ENCODE data around the gene PCGF3.

PCGF3 gene

GRCh38 chr4:742096-742741 is 36.6 kb downstream of the PCGF3 start:
- no peak for TF ChIP-seq CTCF (IDR thresholded peaks at IDR 0.05; ENCODE audit: insufficient read depth, low read depth, low read length, missing control alignments)
- H3K4me3 ChIP-seq (ENCODE audit: low read length), result no peak overlapping the region
- DNase-seq (ENCODE audit: low read depth), result no peak

- DNase-seq (ENCODE audit: low read depth), result peak; percentile 57
- no peak overlapping the region for H3K4me3 ChIP-seq (ENCODE audit: low read length)
- TF ChIP-seq CTCF (IDR thresholded peaks at IDR 0.05; ENCODE audit: insufficient read depth, low read depth, low read length, missing control alignments), result peak; percentile 86
These were observed 37.2 kb downstream of the PCGF3 start for GRCh38 chr4:742742-743311.

- no peak for TF ChIP-seq CTCF (IDR thresholded peaks at IDR 0.05; ENCODE audit: insufficient read depth, low read depth, low read length, missing control alignments)
- H3K4me3 ChIP-seq (ENCODE audit: low read length), result no peak overlapping the region
- DNase-seq (ENCODE audit: low read depth), result no peak
These were observed 38.0 kb downstream of the PCGF3 start for GRCh38 chr4:743463-744211.

- DNase-seq (ENCODE audit: low read depth), result no peak
- no peak for TF ChIP-seq CTCF (IDR thresholded peaks at IDR 0.05; ENCODE audit: insufficient read depth, low read depth, low read length, missing control alignments)
- no peak overlapping the region for H3K4me3 ChIP-seq (ENCODE audit: low read length)
These were observed 38.7 kb downstream of the PCGF3 start for GRCh38 chr4:744212-744841.

- no peak overlapping the region for H3K4me3 ChIP-seq (ENCODE audit: low read length)
- no peak for DNase-seq (ENCODE audit: low read depth)
- no peak for TF ChIP-seq CTCF (IDR thresholded peaks at IDR 0.05; ENCODE audit: insufficient read depth, low read depth, low read length, missing control alignments)
These were observed 42.0 kb downstream of the PCGF3 start for GRCh38 chr4:747546-748170.

GRCh38 chr4:748461-748860 is 42.8 kb downstream of the PCGF3 start:
- no peak for DNase-seq (ENCODE audit: low read depth)
- no peak overlapping the region for H3K4me3 ChIP-seq (ENCODE audit: low read length)
- TF ChIP-seq CTCF (IDR thresholded peaks at IDR 0.05; ENCODE audit: insufficient read depth, low read depth, low read length, missing control alignments), result no peak
